GM10248 (cell line): Measurements from ENCODE around the gene FRMD4B.

Source experiments
- CTCF ChIA-PET: fragments of 300-600 bp; sonication (Branson Sonifier 250); formaldehyde crosslinking; extraction: SDS; loops from one replicate; lab custom pipeline; 2021; ENCODE audit warnings: antibody characterized with exemption; lab: Yijun Ruan, JAX
- POLR2A ChIA-PET: fragments of 350-650 bp; sonication (Branson Sonifier 250); formaldehyde crosslinking; extraction: SDS; loops from one replicate; lab custom pipeline; 2020; ENCODE audit warnings: antibody characterized with exemption; lab: Yijun Ruan, JAX
- DNase-seq: peaks from one replicate; pipeline ENCODE4 v3.0.0; 2012; ENCODE audit errors: extremely low spot score
- TF ChIP-seq, protein P1 (sequence below): IDR thresholded peaks from 2 replicates; pipeline ENCODE4 v1.5.1; 2012; ENCODE audit warnings: mild to moderate bottlenecking, low read depth; ENCODE audit errors: extremely low read depth, missing control alignments, control extremely low read depth

The FRMD4B gene

GRCh38 chr3:69251078-69251805 is 134.6 kb downstream of the FRMD4B start:
- DNase-seq = no peak
- ChIA-PET CTCF (interaction anchor here (1.1 to 2.5 kb wide), 5 partner anchors 9 to 90 kb away, joined by 3 to 10 read pairs (median 5); no protein-coding TSS in a partner anchor), POLR2A (no interaction called here)
- TF ChIP-seq, protein P1, sequence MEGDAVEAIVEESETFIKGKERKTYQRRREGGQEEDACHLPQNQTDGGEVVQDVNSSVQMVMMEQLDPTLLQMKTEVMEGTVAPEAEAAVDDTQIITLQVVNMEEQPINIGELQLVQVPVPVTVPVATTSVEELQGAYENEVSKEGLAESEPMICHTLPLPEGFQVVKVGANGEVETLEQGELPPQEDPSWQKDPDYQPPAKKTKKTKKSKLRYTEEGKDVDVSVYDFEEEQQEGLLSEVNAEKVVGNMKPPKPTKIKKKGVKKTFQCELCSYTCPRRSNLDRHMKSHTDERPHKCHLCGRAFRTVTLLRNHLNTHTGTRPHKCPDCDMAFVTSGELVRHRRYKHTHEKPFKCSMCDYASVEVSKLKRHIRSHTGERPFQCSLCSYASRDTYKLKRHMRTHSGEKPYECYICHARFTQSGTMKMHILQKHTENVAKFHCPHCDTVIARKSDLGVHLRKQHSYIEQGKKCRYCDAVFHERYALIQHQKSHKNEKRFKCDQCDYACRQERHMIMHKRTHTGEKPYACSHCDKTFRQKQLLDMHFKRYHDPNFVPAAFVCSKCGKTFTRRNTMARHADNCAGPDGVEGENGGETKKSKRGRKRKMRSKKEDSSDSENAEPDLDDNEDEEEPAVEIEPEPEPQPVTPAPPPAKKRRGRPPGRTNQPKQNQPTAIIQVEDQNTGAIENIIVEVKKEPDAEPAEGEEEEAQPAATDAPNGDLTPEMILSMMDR = no peak

- no peak for DNase-seq
- TF ChIP-seq, protein P1 = no peak
- ChIA-PET POLR2A (no interaction called here), CTCF (interaction anchor here (1.3 to 2.5 kb wide), 6 partner anchors 9 to 88 kb away, joined by 3 to 10 read pairs (median 5); no protein-coding TSS in a partner anchor)
These were observed 135.9 kb downstream of the FRMD4B start for GRCh38 chr3:69250014-69250413.

DNA sequence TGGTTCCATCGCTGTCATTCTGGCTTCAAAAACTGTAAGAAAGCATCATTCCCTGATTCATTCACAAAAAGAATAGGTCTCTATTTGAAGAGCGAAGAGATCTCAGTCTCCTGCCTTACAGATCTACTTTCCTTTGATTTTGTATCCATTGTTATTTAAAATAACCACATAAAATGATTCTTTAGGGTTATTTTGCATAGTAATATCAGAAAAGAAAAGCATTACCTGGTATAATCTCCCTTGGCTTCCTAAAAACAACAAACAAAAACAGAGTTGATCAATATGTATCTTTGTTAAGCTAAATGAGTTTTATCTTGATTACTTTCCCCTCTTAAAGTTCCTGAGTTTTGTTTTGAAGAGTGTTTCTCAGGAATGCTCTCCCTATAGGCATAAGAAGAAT is 136.9 kb downstream of the FRMD4B start:
- POLR2A ChIA-PET = interaction anchor here (0.6 kb wide), 1 partner anchor 47 kb away, joined by 7 read pairs; no protein-coding TSS in a partner anchor
- TF ChIP-seq, protein P1 = no peak
- no peak for DNase-seq
- CTCF ChIA-PET = interaction anchor here (1.3 to 2.5 kb wide), 5 partner anchors 8 to 87 kb away, joined by 4 to 10 read pairs (median 5); no protein-coding TSS in a partner anchor

DNA sequence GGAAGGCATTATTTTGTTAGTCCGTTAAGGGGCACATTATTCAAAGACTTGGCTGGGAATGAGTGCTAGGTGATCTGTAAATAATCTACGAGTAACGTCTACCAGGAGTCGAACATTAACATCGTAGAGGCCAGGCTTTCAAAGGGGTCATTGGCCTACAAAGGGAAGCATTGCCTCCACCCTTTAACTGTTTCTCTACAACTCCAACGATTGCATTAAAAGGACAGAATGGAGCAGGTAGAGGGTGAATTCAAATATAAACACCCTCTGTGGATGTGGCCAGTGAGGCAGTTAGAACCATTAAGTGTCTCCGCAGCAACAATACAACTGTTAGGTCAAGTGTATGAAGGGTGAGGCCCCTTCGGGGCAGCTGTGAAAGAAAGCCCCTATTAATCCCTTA is 137.5 kb downstream of the FRMD4B start:
- TF ChIP-seq, protein P1 = no peak
- no peak for DNase-seq
- ChIA-PET POLR2A (interaction anchor here (0.6 kb wide), 1 partner anchor 46 kb away, joined by 7 read pairs; no protein-coding TSS in a partner anchor), CTCF (interaction anchor here (1.9 kb wide), 1 partner anchor 10 kb away, joined by 6 read pairs; no protein-coding TSS in a partner anchor)

- TF ChIP-seq, protein P1 = no peak
- ChIA-PET CTCF (interaction anchor here (1.1 to 1.2 kb wide), 2 partner anchors 10 to 60 kb away, joined by 3 to 5 read pairs; no protein-coding TSS in a partner anchor), POLR2A (no interaction called here)
- no peak for DNase-seq
These were observed 139.3 kb downstream of the FRMD4B start for GRCh38 chr3:69246612-69247011.

DNA sequence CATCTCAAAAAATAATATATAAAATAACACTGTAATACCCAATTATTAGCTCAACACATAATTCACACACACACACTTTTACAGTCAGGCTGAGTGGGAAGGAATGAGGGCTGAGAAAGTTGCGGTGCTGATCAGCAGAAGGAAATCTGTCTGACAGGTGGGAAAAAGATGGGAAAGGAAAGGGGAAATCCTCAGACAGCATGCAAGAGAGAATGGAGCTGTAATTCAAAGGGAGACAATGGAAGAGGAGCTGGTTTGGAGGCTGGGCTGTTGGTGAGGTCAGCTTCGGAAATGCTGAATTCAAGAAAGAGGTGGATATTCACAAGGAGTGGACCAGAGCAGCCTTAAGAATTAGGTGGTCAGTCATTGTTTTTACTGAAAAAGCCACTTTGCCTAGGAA is 141.8 kb downstream of the FRMD4B start:
- ChIA-PET CTCF (interaction anchor here (1.0 to 4.3 kb wide), 6 partner anchors 11 to 62 kb away, joined by 3 to 12 read pairs (median 4); no protein-coding TSS in a partner anchor), POLR2A (no interaction called here)
- no peak for DNase-seq
- TF ChIP-seq, protein P1 = no peak
